Measurements from ENCODE around the gene DCBLD2. TPM values are rescaled to one million over a fixed set of nuclear protein-coding genes. Genes with fewer than 3 reads are reported as not detected.

Gene DCBLD2
- total RNA-seq, 1 experiment from 2014 or later, result 48.0 TPM

DNA sequence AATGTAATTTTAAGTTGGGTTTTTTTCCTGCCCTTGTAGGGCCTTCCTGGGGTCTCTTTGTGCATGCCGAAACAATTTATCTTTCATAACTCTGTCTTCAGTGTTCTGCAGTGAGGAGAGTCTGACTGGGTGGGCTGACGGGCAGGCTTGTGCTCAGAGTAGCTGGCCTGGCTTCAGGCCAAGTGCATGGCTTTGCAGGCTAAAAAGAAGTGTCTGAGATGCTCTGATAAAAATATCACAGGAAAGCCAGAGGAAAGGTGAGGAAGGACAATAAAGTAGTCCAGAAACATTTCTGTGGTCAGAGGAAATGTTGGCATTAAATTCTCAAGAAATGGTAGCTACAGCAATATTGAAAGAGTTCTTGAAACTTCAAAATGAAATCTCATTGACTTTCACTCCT, 112.8 kb downstream of the DCBLD2 start:
- TF ChIP-seq, protein P1, sequence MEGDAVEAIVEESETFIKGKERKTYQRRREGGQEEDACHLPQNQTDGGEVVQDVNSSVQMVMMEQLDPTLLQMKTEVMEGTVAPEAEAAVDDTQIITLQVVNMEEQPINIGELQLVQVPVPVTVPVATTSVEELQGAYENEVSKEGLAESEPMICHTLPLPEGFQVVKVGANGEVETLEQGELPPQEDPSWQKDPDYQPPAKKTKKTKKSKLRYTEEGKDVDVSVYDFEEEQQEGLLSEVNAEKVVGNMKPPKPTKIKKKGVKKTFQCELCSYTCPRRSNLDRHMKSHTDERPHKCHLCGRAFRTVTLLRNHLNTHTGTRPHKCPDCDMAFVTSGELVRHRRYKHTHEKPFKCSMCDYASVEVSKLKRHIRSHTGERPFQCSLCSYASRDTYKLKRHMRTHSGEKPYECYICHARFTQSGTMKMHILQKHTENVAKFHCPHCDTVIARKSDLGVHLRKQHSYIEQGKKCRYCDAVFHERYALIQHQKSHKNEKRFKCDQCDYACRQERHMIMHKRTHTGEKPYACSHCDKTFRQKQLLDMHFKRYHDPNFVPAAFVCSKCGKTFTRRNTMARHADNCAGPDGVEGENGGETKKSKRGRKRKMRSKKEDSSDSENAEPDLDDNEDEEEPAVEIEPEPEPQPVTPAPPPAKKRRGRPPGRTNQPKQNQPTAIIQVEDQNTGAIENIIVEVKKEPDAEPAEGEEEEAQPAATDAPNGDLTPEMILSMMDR (conservative IDR thresholded peaks at IDR 0.05), result no peak
- peak overlapping the region in 1 of 3 experiments; percentile 50; a peak in 1 of 7 replicates for H3K27ac Mint-ChIP-seq

More for the DNA sequence above, 112.8 kb downstream of the DCBLD2 start:
- Histone ChIP-seq H3K79me2 (ENCODE audit: insufficient read depth, low read length) (no peaks in the 10 kb centered on the region), H3K4me1 (ENCODE audit: insufficient read depth, low read length) (no peaks in the 10 kb centered on the region), H2BK20ac (ENCODE audit: low read depth, low read length, poor library complexity, severe bottlenecking) (no peak overlapping the region), H3K14ac (ENCODE audit: insufficient read depth, low read length) (no peak overlapping the region), H2BK5ac (ENCODE audit: insufficient read length, low read length) (no peak overlapping the region), H3K4me2 (ENCODE audit: insufficient read depth, insufficient read length, low read length) (no peak overlapping the region), H3T11ph (ENCODE audit: low read length) (no peak overlapping the region), H3K27ac (ENCODE audit: insufficient read length, low read depth, low read length) (no peak overlapping the region), H4K5ac (ENCODE audit: insufficient read length, low read depth, low read length) (no peak overlapping the region), H3K56ac (ENCODE audit: insufficient read length, low read depth, low read length) (no peak overlapping the region), H3K9ac (ENCODE audit: extremely low read depth, insufficient read length, low read length) (no peak overlapping the region), H4K20me1 (ENCODE audit: control insufficient read depth, insufficient read depth, insufficient read length) (no peaks in the 10 kb centered on the region), H2BK15ac (ENCODE audit: low read depth, low read length) (no peak overlapping the region), H3K23ac (ENCODE audit: insufficient read length, low read depth, low read length) (no peak overlapping the region), H3K9me3 (ENCODE audit: control insufficient read depth, low read depth, low read length) (no peaks in the 10 kb centered on the region), H3K79me1 (ENCODE audit: insufficient read depth, low read depth, low read length, poor library complexity, severe bottlenecking) (no peaks in the 10 kb centered on the region), H2AK5ac (ENCODE audit: insufficient read length, low read length) (no peak overlapping the region), H4K91ac (ENCODE audit: insufficient read length, low read depth, low read length) (no peak overlapping the region), H4K8ac (replicated peaks; ENCODE audit: insufficient read length, low read depth, low read length) (no peak overlapping the region), H3K23me2 (ENCODE audit: insufficient read length, low read depth, low read length, poor library complexity, severe bottlenecking) (no peaks in the 10 kb centered on the region), H3K27me3 (ENCODE audit: insufficient read depth, low read length) (no peaks in the 10 kb centered on the region), H2BK120ac (ENCODE audit: low read depth, low read length, poor library complexity, severe bottlenecking) (no peak overlapping the region), H2AFZ (ENCODE audit: low read length) (no peak overlapping the region), H2BK12ac (ENCODE audit: insufficient read length, low read depth, low read length) (no peak overlapping the region), H3K18ac (ENCODE audit: insufficient read length, low read depth, low read length) (no peak overlapping the region), H3K4ac (ENCODE audit: low read depth, low read length) (no peak overlapping the region)
- Mint-ChIP-seq H3K27me3 (ENCODE audit: low read depth) (no peaks in the 10 kb centered on the region), H3K4me1 (peaks cover 4 to 6% of the 10 kb centered on the region in 2 experiments; a peak in 3 of 4 replicates), H3K4me3 (no peak overlapping the region), H3K9me3 (no peaks in the 10 kb centered on the region), H3K36me3 (ENCODE audit: insufficient read depth in 1 of 3, low read depth in 3 of 3) (no peaks in the 10 kb centered on the region)
- no peak for DNase-seq
- WGBS (ENCODE audit: extremely low coverage, insufficient read length, low lambda C conversion rate), result no CpG with 5 or more reads among the region's 2 CpGs
